Neural cell (in vitro differentiated cells): Measurements from ENCODE around the gene MYNN.

Experiments
- EP300 ChIP-seq: fragments of 450-650 bp; conservative IDR thresholded peaks from 2 replicates; pipeline ENCODE4 v1.6.1; 2014; ENCODE audit warnings: antibody characterized with exemption, mild to moderate bottlenecking, moderate library complexity; ENCODE audit not compliant: poor library complexity, severe bottlenecking
- EZH2 ChIP-seq: fragments of 200-600, 300-800 bp; shearing (Covaris generic), sonication (generic); IDR thresholded peaks from 2 replicates; pipeline ENCODE4 v1.6.1; 2014; ENCODE audit warnings: antibody characterized with exemption, low read length, borderline replicate concordance, mild to moderate bottlenecking; ENCODE audit not compliant: insufficient read depth, poor library complexity, severe bottlenecking
- POLR2AphosphoS5 ChIP-seq: IDR thresholded peaks from 2 replicates; pipeline ENCODE4 v1.6.1; 2012
- RAD21 ChIP-seq: fragments of 450-650 bp; conservative IDR thresholded peaks from 2 replicates; pipeline ENCODE4 v1.6.1; 2014; ENCODE audit warnings: antibody characterized with exemption, mild to moderate bottlenecking, moderate library complexity
- SMC3 ChIP-seq: fragments of 450-650 bp; conservative IDR thresholded peaks from 2 replicates; pipeline ENCODE4 v1.6.1; 2014; ENCODE audit warnings: antibody characterized with exemption, mild to moderate bottlenecking, moderate library complexity; ENCODE audit not compliant: poor library complexity
- TAF1 ChIP-seq: IDR thresholded peaks from 2 replicates; pipeline ENCODE4 v1.6.1; 2012; ENCODE audit warnings: low read depth
- TF ChIP-seq, protein P1 (sequence below): fragments of 450-650 bp; IDR thresholded peaks from 2 replicates; pipeline ENCODE4 v1.5.1; 2014; ENCODE audit warnings: antibody characterized with exemption, mild to moderate bottlenecking, moderate library complexity; ENCODE audit not compliant: poor library complexity, severe bottlenecking
- TF ChIP-seq, protein P2 (sequence below): IDR thresholded peaks from 2 replicates; pipeline ENCODE4 v1.6.1; 2012; ENCODE audit warnings: borderline replicate concordance

GRCh38 chr3:169764882-169765612 is 8.1 kb upstream of the MYNN start, which contains the start of gene TERC:
- TF ChIP-seq EP300 (no peak), EZH2 (no peak), POLR2AphosphoS5 (no peak), RAD21 (no peak), TAF1 (no peak), SMC3 (no peak)
- TF ChIP-seq, protein P1, sequence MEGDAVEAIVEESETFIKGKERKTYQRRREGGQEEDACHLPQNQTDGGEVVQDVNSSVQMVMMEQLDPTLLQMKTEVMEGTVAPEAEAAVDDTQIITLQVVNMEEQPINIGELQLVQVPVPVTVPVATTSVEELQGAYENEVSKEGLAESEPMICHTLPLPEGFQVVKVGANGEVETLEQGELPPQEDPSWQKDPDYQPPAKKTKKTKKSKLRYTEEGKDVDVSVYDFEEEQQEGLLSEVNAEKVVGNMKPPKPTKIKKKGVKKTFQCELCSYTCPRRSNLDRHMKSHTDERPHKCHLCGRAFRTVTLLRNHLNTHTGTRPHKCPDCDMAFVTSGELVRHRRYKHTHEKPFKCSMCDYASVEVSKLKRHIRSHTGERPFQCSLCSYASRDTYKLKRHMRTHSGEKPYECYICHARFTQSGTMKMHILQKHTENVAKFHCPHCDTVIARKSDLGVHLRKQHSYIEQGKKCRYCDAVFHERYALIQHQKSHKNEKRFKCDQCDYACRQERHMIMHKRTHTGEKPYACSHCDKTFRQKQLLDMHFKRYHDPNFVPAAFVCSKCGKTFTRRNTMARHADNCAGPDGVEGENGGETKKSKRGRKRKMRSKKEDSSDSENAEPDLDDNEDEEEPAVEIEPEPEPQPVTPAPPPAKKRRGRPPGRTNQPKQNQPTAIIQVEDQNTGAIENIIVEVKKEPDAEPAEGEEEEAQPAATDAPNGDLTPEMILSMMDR, result no peak
- TF ChIP-seq, protein P2, sequence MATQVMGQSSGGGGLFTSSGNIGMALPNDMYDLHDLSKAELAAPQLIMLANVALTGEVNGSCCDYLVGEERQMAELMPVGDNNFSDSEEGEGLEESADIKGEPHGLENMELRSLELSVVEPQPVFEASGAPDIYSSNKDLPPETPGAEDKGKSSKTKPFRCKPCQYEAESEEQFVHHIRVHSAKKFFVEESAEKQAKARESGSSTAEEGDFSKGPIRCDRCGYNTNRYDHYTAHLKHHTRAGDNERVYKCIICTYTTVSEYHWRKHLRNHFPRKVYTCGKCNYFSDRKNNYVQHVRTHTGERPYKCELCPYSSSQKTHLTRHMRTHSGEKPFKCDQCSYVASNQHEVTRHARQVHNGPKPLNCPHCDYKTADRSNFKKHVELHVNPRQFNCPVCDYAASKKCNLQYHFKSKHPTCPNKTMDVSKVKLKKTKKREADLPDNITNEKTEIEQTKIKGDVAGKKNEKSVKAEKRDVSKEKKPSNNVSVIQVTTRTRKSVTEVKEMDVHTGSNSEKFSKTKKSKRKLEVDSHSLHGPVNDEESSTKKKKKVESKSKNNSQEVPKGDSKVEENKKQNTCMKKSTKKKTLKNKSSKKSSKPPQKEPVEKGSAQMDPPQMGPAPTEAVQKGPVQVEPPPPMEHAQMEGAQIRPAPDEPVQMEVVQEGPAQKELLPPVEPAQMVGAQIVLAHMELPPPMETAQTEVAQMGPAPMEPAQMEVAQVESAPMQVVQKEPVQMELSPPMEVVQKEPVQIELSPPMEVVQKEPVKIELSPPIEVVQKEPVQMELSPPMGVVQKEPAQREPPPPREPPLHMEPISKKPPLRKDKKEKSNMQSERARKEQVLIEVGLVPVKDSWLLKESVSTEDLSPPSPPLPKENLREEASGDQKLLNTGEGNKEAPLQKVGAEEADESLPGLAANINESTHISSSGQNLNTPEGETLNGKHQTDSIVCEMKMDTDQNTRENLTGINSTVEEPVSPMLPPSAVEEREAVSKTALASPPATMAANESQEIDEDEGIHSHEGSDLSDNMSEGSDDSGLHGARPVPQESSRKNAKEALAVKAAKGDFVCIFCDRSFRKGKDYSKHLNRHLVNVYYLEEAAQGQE, result no peak
